ENCODE data around the gene KLF3. TPM values are rescaled to one million over a fixed set of nuclear protein-coding genes. Genes with fewer than 3 reads are reported as not detected.

Gene KLF3
- total RNA-seq, 1 donor from 2014 or later = 62.0 TPM

GRCh38 chr4:38745881-38746280 is 81.9 kb downstream of the KLF3 start:
- Mint-ChIP-seq H3K36me3 (peaks cover 5% of the 10 kb centered on the region), H3K4me3 (no peak overlapping the region), H3K27ac (no peak overlapping the region), H3K27me3 (no peaks in the 10 kb centered on the region), H3K4me1 (ENCODE audit: unreplicated experiment) (peaks cover 9% of the 10 kb centered on the region), H3K9me3 (peaks cover 7% of the 10 kb centered on the region)
- DNase-seq (ENCODE audit: extremely low spot score, unreplicated experiment) = no peak
- TF ChIP-seq CTCF (conservative IDR thresholded peaks at IDR 0.05) = no peak

DNA sequence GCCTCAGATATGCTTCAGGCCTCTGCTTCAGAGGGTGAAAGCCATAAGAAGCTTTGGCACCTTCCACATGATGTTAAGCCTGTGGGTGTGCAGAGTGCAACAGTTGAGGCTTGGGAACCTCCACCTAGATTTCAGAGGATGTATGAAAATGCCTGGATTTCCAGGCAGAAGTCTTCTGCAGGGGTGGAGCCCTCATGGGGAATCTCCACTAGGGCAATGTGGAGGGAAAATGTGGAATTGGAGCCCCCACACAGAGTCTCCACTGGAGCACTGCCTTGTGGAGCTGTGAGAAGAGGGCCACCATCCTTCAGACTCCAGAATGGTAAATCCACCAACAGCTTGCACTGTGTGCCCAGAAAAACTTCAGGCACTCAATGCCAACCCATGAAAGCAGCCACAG is 83.6 kb downstream of the KLF3 start:
- no peak for DNase-seq (ENCODE audit: extremely low spot score, unreplicated experiment)
- Mint-ChIP-seq H3K36me3 (peaks cover 5% of the 10 kb centered on the region), H3K9me3 (peaks cover 7% of the 10 kb centered on the region), H3K27me3 (no peaks in the 10 kb centered on the region), H3K4me1 (ENCODE audit: unreplicated experiment) (peaks cover 11% of the 10 kb centered on the region), H3K4me3 (no peak overlapping the region), H3K27ac (no peak overlapping the region)
- TF ChIP-seq CTCF (conservative IDR thresholded peaks at IDR 0.05) = no peak

DNA sequence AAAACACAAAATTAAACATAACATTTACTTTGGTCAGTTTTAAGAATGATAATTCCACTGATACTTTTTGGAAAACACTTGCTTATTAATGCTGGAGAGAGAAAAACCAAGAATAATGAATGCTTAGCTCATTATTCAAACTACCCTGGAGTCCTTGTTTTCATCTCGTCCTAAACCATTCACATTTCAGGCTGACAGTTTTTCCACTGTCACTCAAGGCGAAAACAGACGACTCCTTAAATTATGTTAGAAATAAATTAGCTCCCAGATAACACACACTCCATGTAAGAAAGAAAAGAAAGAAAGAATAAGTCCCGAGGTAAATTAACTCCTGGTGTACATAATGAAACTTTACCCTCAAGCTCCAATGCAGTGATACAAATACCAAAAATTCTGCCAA is 85.3 kb downstream of the KLF3 start:
- no peak for DNase-seq (ENCODE audit: extremely low spot score, unreplicated experiment)
- TF ChIP-seq CTCF (conservative IDR thresholded peaks at IDR 0.05) = no peak
- H3K4me1 Mint-ChIP-seq (ENCODE audit: unreplicated experiment) = peaks cover 11% of the 10 kb centered on the region
- H3K27ac Mint-ChIP-seq = no peak overlapping the region
- no peak overlapping the region for H3K4me3 Mint-ChIP-seq
- H3K36me3 Mint-ChIP-seq = peaks cover 5% of the 10 kb centered on the region
- H3K27me3 Mint-ChIP-seq = no peaks in the 10 kb centered on the region
- peaks cover 7% of the 10 kb centered on the region for H3K9me3 Mint-ChIP-seq

Other genes with a start within 250 kb of the KLF3 start
- 0.22 and 0.81 TPM in 2 replicates for gene TLR10, start 118.8 kb downstream of the KLF3 start, total RNA-seq (ENCODE audit: low replicate concordance)
- gene TLR1, start 140.6 kb downstream of the KLF3 start, total RNA-seq (ENCODE audit: low replicate concordance) = 0.36 and 0.55 TPM in 2 replicates
- 0.56 and 0.67 TPM in 2 replicates for gene TLR6, start 192.6 kb downstream of the KLF3 start, total RNA-seq (ENCODE audit: low replicate concordance)
- 33.9 and 54.2 TPM in 2 replicates for gene FAM114A1, start 203.6 kb downstream of the KLF3 start, total RNA-seq (ENCODE audit: low replicate concordance)

All from type B pancreatic cell (in vitro differentiated cells).